GM23338 (cell line): Measurements from ENCODE around the gene GPSM1.

ENCODE experiments used
- CREB1 ChIP-seq: fragments of 250-450 bp; sonication (Bioruptor Pico); IDR thresholded peaks from 2 replicates; pipeline ENCODE4 v1.5.0; 2020; ENCODE audit warnings: low read depth, mild to moderate bottlenecking, moderate library complexity
- EZH2 ChIP-seq: fragments of 200-600 bp; sonication (generic); IDR thresholded peaks from one replicate; pipeline ENCODE4 v1.8.0; 2017; ENCODE audit warnings: antibody characterized with exemption, mild to moderate bottlenecking, low read depth; ENCODE audit not compliant: unreplicated experiment
- EZH2phosphoT487 ChIP-seq: fragments of 200-600 bp; sonication (generic); IDR thresholded peaks from one replicate; pipeline ENCODE4 v1.8.1; 2018; ENCODE audit warnings: antibody characterized with exemption; ENCODE audit not compliant: unreplicated experiment
- JUNB ChIP-seq: IDR thresholded peaks from one replicate; pipeline ENCODE4 v1.6.1; 2016; ENCODE audit warnings: antibody characterized with exemption; ENCODE audit not compliant: unreplicated experiment
- NANOG ChIP-seq: IDR thresholded peaks from 2 replicates; pipeline ENCODE4 v1.6.1; 2016; ENCODE audit warnings: antibody characterized with exemption, borderline replicate concordance
- POLR2AphosphoS5 ChIP-seq: IDR thresholded peaks from 2 replicates; pipeline ENCODE4 v1.6.1; 2016; ENCODE audit warnings: antibody characterized with exemption, low read depth
- REST ChIP-seq: IDR thresholded peaks from one replicate; pipeline ENCODE4 v1.6.1; 2018; ENCODE audit warnings: antibody characterized with exemption; ENCODE audit not compliant: unreplicated experiment
- STAT1 ChIP-seq: IDR thresholded peaks from one replicate; pipeline ENCODE4 v1.6.1; 2016; ENCODE audit warnings: antibody characterized with exemption; ENCODE audit not compliant: unreplicated experiment
- ZNF114 ChIP-seq: fragments of 250-450 bp; sonication (Bioruptor Pico); IDR thresholded peaks from 2 replicates; pipeline ENCODE4 v1.5.0; 2020; ENCODE audit warnings: mild to moderate bottlenecking, moderate library complexity
- ZNF331 ChIP-seq: fragments of 250-450 bp; sonication (Bioruptor Pico); IDR thresholded peaks from 2 replicates; pipeline ENCODE4 v1.5.0; 2020; ENCODE audit warnings: low read depth, mild to moderate bottlenecking, moderate library complexity
- TF ChIP-seq, protein P1 (sequence below), 2 experiments: fragments of 200-600 bp in 1 of 2; sonication (generic) in 1 of 2; conservative IDR thresholded peaks; 2 replicates each; pipeline versions ENCODE4 v1.5.1 to v1.6.1; 2016 to 2017; ENCODE audit warnings: antibody characterized with exemption in 2 of 2, low read depth in 2 of 2, mild to moderate bottlenecking in 2 of 2, moderate library complexity in 1 of 2
- TF ChIP-seq, protein P2 (sequence below): IDR thresholded peaks from 2 replicates; pipeline ENCODE4 v1.6.1; 2016; ENCODE audit warnings: antibody characterized with exemption
- TF ChIP-seq, protein P3 (sequence below): fragments of 250-450 bp; sonication (Bioruptor Pico); IDR thresholded peaks from 2 replicates; pipeline ENCODE4 v1.5.0; 2020; ENCODE audit warnings: mild to moderate bottlenecking, moderate library complexity

- TF ChIP-seq EZH2 (no peak), REST (no peak), POLR2AphosphoS5 (no peak), EZH2phosphoT487 (no peak), CREB1 (CRISPR knock-in tag) (no peak), JUNB (no peak), STAT1 (no peak), ZNF114 (CRISPR knock-in tag) (no peak), ZNF331 (CRISPR knock-in tag) (no peak), NANOG (no peak)
- TF ChIP-seq, protein P1, sequence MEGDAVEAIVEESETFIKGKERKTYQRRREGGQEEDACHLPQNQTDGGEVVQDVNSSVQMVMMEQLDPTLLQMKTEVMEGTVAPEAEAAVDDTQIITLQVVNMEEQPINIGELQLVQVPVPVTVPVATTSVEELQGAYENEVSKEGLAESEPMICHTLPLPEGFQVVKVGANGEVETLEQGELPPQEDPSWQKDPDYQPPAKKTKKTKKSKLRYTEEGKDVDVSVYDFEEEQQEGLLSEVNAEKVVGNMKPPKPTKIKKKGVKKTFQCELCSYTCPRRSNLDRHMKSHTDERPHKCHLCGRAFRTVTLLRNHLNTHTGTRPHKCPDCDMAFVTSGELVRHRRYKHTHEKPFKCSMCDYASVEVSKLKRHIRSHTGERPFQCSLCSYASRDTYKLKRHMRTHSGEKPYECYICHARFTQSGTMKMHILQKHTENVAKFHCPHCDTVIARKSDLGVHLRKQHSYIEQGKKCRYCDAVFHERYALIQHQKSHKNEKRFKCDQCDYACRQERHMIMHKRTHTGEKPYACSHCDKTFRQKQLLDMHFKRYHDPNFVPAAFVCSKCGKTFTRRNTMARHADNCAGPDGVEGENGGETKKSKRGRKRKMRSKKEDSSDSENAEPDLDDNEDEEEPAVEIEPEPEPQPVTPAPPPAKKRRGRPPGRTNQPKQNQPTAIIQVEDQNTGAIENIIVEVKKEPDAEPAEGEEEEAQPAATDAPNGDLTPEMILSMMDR (conservative IDR thresholded peaks at IDR 0.05; ENCODE audit: low read depth in 2 of 2) = no peak
- TF ChIP-seq, protein P2, sequence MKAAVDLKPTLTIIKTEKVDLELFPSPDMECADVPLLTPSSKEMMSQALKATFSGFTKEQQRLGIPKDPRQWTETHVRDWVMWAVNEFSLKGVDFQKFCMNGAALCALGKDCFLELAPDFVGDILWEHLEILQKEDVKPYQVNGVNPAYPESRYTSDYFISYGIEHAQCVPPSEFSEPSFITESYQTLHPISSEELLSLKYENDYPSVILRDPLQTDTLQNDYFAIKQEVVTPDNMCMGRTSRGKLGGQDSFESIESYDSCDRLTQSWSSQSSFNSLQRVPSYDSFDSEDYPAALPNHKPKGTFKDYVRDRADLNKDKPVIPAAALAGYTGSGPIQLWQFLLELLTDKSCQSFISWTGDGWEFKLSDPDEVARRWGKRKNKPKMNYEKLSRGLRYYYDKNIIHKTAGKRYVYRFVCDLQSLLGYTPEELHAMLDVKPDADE = no peak
- TF ChIP-seq, protein P3, sequence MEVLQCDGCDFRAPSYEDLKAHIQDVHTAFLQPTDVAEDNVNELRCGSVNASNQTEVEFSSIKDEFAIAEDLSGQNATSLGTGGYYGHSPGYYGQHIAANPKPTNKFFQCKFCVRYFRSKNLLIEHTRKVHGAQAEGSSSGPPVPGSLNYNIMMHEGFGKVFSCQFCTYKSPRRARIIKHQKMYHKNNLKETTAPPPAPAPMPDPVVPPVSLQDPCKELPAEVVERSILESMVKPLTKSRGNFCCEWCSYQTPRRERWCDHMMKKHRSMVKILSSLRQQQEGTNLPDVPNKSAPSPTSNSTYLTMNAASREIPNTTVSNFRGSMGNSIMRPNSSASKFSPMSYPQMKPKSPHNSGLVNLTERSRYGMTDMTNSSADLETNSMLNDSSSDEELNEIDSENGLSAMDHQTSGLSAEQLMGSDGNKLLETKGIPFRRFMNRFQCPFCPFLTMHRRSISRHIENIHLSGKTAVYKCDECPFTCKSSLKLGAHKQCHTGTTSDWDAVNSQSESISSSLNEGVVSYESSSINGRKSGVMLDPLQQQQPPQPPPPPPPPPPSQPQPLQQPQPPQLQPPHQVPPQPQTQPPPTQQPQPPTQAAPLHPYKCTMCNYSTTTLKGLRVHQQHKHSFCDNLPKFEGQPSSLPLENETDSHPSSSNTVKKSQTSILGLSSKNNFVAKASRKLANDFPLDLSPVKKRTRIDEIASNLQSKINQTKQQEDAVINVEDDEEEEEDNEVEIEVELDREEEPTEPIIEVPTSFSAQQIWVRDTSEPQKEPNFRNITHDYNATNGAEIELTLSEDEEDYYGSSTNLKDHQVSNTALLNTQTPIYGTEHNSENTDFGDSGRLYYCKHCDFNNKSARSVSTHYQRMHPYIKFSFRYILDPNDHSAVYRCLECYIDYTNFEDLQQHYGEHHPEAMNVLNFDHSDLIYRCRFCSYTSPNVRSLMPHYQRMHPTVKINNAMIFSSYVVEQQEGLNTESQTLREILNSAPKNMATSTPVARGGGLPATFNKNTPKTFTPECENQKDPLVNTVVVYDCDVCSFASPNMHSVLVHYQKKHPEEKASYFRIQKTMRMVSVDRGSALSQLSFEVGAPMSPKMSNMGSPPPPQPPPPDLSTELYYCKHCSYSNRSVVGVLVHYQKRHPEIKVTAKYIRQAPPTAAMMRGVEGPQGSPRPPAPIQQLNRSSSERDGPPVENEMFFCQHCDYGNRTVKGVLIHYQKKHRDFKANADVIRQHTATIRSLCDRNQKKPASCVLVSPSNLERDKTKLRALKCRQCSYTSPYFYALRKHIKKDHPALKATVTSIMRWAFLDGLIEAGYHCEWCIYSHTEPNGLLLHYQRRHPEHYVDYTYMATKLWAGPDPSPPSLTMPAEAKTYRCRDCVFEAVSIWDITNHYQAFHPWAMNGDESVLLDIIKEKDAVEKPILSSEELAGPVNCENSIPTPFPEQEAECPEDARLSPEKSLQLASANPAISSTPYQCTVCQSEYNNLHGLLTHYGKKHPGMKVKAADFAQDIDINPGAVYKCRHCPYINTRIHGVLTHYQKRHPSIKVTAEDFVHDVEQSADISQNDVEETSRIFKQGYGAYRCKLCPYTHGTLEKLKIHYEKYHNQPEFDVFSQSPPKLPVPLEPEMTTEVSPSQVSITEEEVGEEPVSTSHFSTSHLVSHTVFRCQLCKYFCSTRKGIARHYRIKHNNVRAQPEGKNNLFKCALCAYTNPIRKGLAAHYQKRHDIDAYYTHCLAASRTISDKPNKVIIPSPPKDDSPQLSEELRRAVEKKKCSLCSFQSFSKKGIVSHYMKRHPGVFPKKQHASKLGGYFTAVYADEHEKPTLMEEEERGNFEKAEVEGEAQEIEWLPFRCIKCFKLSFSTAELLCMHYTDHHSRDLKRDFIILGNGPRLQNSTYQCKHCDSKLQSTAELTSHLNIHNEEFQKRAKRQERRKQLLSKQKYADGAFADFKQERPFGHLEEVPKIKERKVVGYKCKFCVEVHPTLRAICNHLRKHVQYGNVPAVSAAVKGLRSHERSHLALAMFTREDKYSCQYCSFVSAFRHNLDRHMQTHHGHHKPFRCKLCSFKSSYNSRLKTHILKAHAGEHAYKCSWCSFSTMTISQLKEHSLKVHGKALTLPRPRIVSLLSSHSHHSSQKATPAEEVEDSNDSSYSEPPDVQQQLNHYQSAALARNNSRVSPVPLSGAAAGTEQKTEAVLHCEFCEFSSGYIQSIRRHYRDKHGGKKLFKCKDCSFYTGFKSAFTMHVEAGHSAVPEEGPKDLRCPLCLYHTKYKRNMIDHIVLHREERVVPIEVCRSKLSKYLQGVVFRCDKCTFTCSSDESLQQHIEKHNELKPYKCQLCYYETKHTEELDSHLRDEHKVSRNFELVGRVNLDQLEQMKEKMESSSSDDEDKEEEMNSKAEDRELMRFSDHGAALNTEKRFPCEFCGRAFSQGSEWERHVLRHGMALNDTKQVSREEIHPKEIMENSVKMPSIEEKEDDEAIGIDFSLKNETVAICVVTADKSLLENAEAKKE (CRISPR knock-in tag) = no peak
Observed at GRCh38 chr9:136297766-136298735, 29.3 kb upstream of the GPSM1 start.
